K562 (cell line): Measurements from ENCODE around the gene HUNK.

Experiments
- CBX3 ChIP-seq, 2 experiments: IDR thresholded peaks; 1 replicate in 1 of 2; 2 replicates in 1 of 2; pipeline ENCODE4 v1.6.1; 2012; ENCODE audit warnings: inconsistent platforms in 2 of 2, low read length in 2 of 2, borderline replicate concordance in 1 of 2, control low read depth in 1 of 2
- HDAC1 ChIP-seq, 2 experiments: fragments of 450-650 bp; IDR thresholded peaks; 2 replicates each; pipeline ENCODE4 v1.6.1; 2016 to 2017; ENCODE audit warnings: inconsistent platforms in 1 of 2, mild to moderate bottlenecking in 1 of 2, moderate library complexity in 1 of 2
- MAZ ChIP-seq, 2 experiments: fragments of 450-650 bp in 1 of 2; sonication (generic) in 1 of 2; formaldehyde crosslinking; IDR thresholded peaks in 1 of 2; conservative IDR thresholded peaks in 1 of 2; 2 replicates each; pipeline versions ENCODE4 v1.4.0 to v1.5.0; 2020; ENCODE audit warnings: mild to moderate bottlenecking in 1 of 2, missing genetic modification reagents in 1 of 2
- PHB2 ChIP-seq: fragments of 450-650 bp; IDR thresholded peaks from 2 replicates; pipeline ENCODE4 v1.6.1; 2017; ENCODE audit warnings: low read depth
- PHF20 ChIP-seq: fragments of 450-650 bp; IDR thresholded peaks from 2 replicates; pipeline ENCODE4 v1.6.1; 2018; ENCODE audit not compliant: partially characterized antibody
- STAT5B ChIP-seq: fragments of 250-450 bp; sonication (Bioruptor Pico); IDR thresholded peaks from 2 replicates; pipeline ENCODE4 v1.8.0; 2021; ENCODE audit warnings: mild to moderate bottlenecking, inconsistent platforms
- ZFX ChIP-seq: sonication (generic); formaldehyde crosslinking; IDR thresholded peaks from 2 replicates; pipeline ENCODE4 v1.8.0; 2022; ENCODE audit warnings: mild to moderate bottlenecking, missing genetic modification reagents, moderate library complexity
- ZNF274 ChIP-seq: IDR thresholded peaks from 2 replicates; pipeline ENCODE4 v1.6.1; 2011; ENCODE audit warnings: low read depth, mild to moderate bottlenecking, low read length, moderate library complexity, borderline replicate concordance
- ZNF347 ChIP-seq: fragments of 450-650 bp; formaldehyde crosslinking; IDR thresholded peaks from 2 replicates; pipeline ENCODE4 v1.4.0; 2020; ENCODE audit warnings: low read depth, mild to moderate bottlenecking, moderate library complexity
- TF ChIP-seq, protein P1 (sequence below), 2 experiments: fragments of 200-800 bp in 1 of 2; sonication (Bioruptor generic) in 1 of 2; sonication (generic) in 1 of 2; formaldehyde crosslinking in 1 of 2; IDR thresholded peaks in 1 of 2; conservative IDR thresholded peaks in 1 of 2; 2 replicates each; pipeline versions ENCODE4 v1.5.0 to v1.6.1; 2016 to 2020; ENCODE audit warnings: missing compliant biosample characterization in 1 of 2, missing genetic modification characterization in 1 of 2, missing genetic modification reagents in 1 of 2
- TF ChIP-seq, protein P2 (sequence below): sonication (generic); formaldehyde crosslinking; IDR thresholded peaks from 2 replicates; pipeline ENCODE4 v1.9.0; 2022; ENCODE audit warnings: mild to moderate bottlenecking, missing genetic modification reagents
- TF ChIP-seq, protein P3 (sequence below), 3 experiments: IDR thresholded peaks in 2 of 3; conservative IDR thresholded peaks in 1 of 3; 2 replicates each; pipeline ENCODE4 v1.5.1; 2011 to 2012; ENCODE audit warnings: low read length in 3 of 3, mild to moderate bottlenecking in 3 of 3, control low read depth in 2 of 3, improper control_type of control experiment in 1 of 3, inconsistent platforms in 1 of 3, low read depth in 1 of 3, mixed read lengths in 1 of 3, moderate library complexity in 1 of 3; ENCODE audit not compliant: insufficient read depth in 2 of 3

DNA sequence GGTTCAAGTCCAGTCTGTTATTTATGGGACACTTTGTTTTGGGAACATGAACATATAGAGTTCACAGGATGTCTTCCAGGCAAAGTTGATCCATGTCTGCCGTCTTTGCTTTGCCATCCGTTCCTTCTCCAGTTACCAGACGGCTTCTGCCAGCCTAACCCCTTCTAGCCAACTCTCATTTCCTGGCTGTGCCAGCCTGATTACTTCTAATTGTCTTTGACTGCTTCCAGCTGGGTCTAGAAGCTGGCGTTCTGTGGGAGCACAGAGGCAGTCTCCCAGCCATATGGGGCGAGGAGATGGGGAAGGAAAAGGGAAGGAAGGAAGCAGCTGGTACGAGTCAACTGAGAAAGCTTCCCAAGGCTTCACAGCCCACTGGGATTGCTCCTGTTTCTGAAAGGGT is 3.1 kb upstream of the HUNK start:
- no peak for TF ChIP-seq ZFX
- no peak for TF ChIP-seq ZNF274
- no peak for TF ChIP-seq STAT5B
- TF ChIP-seq, protein P1, sequence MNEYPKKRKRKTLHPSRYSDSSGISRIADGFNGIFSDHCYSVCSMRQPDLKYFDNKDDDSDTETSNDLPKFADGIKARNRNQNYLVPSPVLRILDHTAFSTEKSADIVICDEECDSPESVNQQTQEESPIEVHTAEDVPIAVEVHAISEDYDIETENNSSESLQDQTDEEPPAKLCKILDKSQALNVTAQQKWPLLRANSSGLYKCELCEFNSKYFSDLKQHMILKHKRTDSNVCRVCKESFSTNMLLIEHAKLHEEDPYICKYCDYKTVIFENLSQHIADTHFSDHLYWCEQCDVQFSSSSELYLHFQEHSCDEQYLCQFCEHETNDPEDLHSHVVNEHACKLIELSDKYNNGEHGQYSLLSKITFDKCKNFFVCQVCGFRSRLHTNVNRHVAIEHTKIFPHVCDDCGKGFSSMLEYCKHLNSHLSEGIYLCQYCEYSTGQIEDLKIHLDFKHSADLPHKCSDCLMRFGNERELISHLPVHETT (CRISPR knock-in tag; conservative IDR thresholded peaks at IDR 0.05 in 1 of 2, IDR thresholded peaks at IDR 0.05 in 1 of 2) = no peak
- TF ChIP-seq, protein P2, sequence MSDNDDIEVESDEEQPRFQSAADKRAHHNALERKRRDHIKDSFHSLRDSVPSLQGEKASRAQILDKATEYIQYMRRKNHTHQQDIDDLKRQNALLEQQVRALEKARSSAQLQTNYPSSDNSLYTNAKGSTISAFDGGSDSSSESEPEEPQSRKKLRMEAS = no peak
- no peak for TF ChIP-seq ZNF347 (CRISPR knock-in tag)
- no peak for TF ChIP-seq CBX3 (IDR thresholded peaks at IDR 0.05; ENCODE audit: borderline replicate concordance in 1 of 2, low read length in 2 of 2)
- no peak for TF ChIP-seq PHF20
- TF ChIP-seq HDAC1 (IDR thresholded peaks at IDR 0.05) = no peak
- TF ChIP-seq PHB2 = no peak
- TF ChIP-seq, protein P3, sequence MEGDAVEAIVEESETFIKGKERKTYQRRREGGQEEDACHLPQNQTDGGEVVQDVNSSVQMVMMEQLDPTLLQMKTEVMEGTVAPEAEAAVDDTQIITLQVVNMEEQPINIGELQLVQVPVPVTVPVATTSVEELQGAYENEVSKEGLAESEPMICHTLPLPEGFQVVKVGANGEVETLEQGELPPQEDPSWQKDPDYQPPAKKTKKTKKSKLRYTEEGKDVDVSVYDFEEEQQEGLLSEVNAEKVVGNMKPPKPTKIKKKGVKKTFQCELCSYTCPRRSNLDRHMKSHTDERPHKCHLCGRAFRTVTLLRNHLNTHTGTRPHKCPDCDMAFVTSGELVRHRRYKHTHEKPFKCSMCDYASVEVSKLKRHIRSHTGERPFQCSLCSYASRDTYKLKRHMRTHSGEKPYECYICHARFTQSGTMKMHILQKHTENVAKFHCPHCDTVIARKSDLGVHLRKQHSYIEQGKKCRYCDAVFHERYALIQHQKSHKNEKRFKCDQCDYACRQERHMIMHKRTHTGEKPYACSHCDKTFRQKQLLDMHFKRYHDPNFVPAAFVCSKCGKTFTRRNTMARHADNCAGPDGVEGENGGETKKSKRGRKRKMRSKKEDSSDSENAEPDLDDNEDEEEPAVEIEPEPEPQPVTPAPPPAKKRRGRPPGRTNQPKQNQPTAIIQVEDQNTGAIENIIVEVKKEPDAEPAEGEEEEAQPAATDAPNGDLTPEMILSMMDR (IDR thresholded peaks at IDR 0.05 in 2 of 3, conservative IDR thresholded peaks at IDR 0.05 in 1 of 3; ENCODE audit: insufficient read depth in 2 of 3, low read depth in 1 of 3, low read length in 3 of 3) = no peak
- TF ChIP-seq MAZ (CRISPR knock-in tag; conservative IDR thresholded peaks at IDR 0.05 in 1 of 2, IDR thresholded peaks at IDR 0.05 in 1 of 2) = no peak
